ENCODE measurements around the gene SYK.

DNA sequence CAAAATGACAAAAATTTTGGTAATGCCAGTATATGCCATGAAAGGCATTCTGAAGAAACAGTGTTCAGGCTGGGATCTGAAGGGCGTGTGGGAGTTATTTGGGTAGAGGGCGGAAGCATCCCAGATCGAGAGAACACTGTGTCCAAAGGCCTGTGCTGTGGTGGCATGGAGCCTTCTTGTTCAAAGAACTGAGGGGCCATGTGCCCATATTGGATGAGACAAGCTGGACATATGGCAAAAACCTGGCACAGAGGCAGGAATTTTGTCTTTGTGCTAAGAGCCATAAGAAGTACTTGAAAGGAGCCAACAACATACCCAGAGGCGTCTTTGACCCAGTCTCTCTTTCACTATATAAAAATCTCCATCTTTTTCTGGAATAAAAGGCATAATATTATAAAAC lies 128.0 kb downstream of the SYK start:
- TF ChIP-seq MAX (IDR thresholded peaks at IDR 0.05) (no peak), RAD21 (IDR thresholded peaks at IDR 0.05; ENCODE audit: low read depth) (no peak)
- TF ChIP-seq, protein P1, sequence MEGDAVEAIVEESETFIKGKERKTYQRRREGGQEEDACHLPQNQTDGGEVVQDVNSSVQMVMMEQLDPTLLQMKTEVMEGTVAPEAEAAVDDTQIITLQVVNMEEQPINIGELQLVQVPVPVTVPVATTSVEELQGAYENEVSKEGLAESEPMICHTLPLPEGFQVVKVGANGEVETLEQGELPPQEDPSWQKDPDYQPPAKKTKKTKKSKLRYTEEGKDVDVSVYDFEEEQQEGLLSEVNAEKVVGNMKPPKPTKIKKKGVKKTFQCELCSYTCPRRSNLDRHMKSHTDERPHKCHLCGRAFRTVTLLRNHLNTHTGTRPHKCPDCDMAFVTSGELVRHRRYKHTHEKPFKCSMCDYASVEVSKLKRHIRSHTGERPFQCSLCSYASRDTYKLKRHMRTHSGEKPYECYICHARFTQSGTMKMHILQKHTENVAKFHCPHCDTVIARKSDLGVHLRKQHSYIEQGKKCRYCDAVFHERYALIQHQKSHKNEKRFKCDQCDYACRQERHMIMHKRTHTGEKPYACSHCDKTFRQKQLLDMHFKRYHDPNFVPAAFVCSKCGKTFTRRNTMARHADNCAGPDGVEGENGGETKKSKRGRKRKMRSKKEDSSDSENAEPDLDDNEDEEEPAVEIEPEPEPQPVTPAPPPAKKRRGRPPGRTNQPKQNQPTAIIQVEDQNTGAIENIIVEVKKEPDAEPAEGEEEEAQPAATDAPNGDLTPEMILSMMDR (IDR thresholded peaks at IDR 0.05 in 2 of 3, conservative IDR thresholded peaks at IDR 0.05 in 1 of 3; ENCODE audit: borderline replicate concordance in 1 of 3, insufficient read depth in 1 of 3, low read depth in 2 of 3, low read length in 2 of 3): no peak

Data from HCT116 (cell line).